GM19467 (cell line): ENCODE measurements around the gene NTF3.

Experiments
- ATAC-seq: cut with Tn5 transposase; IDR thresholded peaks from one replicate; pipeline ENCODE4 v1.9.1; 2021; ENCODE audit warnings: mild to moderate bottlenecking, moderate library complexity; ENCODE audit not compliant: unreplicated experiment

NTF3 gene

GRCh38 chr12:5509557-5509956 lies 77.6 kb downstream of the NTF3 start:
- no peak for ATAC-seq

- ATAC-seq = no peak
Measured at GRCh38 chr12:5510251-5510805, 78.4 kb downstream of the NTF3 start.

GRCh38 chr12:5511256-5511643 lies 79.3 kb downstream of the NTF3 start:
- ATAC-seq = no peak

GRCh38 chr12:5511644-5512600 lies 80.0 kb downstream of the NTF3 start:
- no peak for ATAC-seq

- no peak for ATAC-seq
Measured at GRCh38 chr12:5512601-5512970, 80.7 kb downstream of the NTF3 start.

DNA sequence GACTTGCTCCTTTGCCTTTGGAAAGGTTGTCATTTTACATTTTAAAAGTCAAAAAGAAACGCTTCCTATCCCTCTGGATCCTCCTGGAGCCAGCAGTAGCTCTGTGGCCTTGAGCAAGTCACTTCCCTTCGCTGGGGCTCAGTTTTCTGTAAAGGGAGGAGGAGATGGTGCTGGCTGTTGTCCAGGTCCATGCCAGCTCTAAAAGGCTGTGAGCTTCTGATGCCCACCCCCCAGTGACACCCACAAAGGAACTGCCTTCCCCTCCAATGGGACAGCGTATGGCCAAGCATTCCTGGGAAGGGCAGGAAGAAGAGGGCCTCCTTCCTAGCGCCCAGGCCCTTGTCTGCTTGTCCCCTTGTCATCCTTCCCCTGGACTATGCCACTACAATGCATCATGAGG lies 81.5 kb downstream of the NTF3 start:
- ATAC-seq = no peak

- no peak for ATAC-seq
Measured at GRCh38 chr12:5514016-5514415, 82.1 kb downstream of the NTF3 start.

DNA sequence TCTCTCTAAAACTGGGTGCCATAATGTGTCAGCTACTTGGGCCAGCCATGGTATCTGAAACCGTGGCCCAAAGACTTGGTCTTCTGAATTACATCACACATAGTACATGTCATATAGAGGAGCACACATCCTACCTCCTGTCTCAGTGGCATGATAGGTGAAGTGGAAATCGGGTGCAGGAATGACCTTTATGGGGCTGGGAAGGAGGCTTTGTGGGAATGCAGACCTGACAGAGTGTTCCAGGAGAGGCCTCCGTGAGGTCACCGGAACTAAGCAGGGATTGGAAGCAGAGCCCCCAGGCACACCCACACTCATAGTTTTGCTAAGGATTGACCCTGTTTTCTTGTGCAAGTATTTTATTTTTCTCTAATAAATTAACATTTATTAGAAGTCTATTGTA lies 82.6 kb downstream of the NTF3 start:
- no peak for ATAC-seq

- ATAC-seq = no peak
Measured at GRCh38 chr12:5515458-5515857, 83.5 kb downstream of the NTF3 start.

DNA sequence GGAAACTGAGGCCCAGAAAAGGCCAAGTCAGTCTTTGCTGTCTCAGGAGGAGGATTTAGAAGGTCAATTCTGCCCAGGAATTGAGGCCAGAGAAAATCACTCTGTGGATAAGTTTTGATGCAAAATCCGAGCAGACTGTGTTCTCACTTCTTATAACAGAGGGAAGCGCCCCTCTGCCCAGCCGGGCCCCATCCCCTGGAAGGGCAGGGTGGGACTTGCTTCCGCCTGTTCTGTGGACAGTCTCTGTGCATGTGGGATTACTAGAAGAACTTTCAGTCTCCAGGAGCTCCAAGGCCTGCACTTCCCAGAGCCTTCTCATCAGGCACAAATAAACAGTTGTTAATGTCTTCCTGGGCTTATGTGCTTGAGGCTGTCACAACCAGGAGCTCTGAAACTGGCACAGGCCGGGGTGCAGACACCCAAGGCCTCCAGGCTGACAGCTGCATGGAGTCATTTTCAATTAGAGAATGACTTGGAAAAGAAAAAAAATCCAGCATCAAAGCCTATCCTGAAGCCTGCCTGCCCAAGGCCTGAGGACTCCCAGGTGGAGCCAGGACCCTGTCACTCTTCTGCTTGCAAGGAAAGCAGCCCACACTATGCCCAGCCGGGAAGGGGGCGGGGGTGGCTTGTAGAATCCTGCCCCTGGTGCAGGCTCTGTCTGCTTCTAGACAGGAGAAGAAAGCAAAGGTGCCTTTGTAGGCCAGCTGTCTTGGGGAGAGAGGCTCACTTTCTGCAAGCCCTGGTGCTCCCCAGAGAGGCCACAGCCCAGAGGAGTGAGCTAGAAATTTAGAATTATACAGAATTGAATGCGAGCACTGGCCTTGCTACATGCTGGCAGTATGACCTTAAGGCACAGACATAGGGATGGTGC lies 84.7 kb downstream of the NTF3 start:
- no peak for ATAC-seq

DNA sequence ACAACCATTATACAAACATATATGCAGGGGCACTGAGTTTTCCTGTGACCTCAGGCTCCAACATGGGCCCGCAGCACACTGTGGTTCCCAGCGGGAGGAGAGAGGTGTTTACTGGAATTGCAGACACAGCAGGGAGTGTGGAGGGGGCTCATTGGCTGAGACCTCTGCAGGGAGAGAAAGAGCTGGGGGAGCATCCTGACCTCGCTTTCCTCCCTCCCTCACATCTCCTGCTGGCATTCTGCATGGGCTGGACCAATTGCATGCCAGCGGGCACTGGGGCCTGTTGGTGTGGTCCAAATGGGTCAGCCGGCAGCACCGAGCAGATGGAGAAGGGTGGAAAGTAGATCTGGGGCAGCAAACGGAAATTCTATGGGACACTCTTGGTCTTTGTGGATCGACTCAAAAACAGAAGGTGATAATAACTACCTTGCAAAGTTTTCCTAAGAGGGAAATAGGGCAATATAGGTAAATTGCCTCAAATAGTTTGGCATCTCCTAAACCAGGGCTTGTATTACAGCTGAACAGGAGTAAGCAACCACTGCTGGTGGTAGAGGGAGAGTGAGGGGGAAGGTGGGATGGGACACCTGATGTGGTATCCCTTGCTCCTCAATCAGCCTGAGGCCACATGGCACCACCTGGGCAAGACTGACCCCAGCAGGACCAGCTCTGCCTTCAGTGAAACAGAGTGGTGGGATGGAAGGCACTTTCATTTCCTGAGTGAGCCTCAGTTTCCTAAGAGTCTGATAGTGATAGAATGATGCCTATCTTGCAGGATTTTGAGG lies 86.9 kb downstream of the NTF3 start:
- no peak for ATAC-seq

GRCh38 chr12:5520037-5520436 lies 88.1 kb downstream of the NTF3 start:
- ATAC-seq = no peak

GRCh38 chr12:5520831-5521230 lies 88.9 kb downstream of the NTF3 start:
- ATAC-seq = no peak

DNA sequence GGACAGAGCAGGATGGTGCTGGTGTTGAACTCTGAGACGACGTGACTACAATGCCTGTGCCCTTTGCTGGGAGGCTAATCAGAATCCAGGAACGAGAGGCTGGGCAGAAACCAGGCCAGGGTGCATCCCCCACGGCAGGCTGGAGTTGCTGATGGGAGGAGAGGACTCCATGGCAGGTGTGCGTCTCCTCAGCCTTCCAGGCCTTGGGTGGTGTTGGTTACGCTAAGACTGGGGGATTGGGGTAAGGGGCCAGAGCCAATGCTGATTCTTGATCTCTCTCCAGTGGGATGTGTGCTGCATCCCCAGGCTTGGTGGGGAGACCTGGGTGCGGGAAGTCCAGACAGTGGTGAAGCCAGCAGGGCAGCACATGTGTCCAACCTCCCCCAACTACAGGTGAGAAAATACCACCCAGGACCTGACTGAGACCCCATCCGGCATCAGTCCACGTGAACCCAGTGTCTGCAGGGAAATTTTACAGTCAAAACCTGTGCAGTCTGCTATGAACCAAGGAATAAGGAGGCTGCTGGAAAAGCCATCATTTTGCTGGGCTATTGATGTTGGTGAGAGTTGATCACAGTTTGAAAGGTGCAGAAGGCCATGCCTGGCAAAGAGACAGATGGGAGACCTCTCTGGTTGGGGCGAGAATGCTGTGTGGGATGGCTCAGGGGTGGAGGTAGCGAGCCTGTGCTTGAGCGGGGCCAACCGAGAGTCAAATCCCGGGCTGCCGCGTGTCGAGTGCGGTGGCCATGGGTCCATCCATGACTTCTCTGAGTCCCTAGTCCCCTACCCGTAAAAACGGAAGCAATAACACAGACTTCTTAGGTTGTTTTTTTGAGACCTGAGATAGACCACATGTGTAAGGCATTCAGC lies 89.8 kb downstream of the NTF3 start:
- no peak for ATAC-seq

- ATAC-seq = no peak
Measured at GRCh38 chr12:5522432-5523335, 90.8 kb downstream of the NTF3 start.

DNA sequence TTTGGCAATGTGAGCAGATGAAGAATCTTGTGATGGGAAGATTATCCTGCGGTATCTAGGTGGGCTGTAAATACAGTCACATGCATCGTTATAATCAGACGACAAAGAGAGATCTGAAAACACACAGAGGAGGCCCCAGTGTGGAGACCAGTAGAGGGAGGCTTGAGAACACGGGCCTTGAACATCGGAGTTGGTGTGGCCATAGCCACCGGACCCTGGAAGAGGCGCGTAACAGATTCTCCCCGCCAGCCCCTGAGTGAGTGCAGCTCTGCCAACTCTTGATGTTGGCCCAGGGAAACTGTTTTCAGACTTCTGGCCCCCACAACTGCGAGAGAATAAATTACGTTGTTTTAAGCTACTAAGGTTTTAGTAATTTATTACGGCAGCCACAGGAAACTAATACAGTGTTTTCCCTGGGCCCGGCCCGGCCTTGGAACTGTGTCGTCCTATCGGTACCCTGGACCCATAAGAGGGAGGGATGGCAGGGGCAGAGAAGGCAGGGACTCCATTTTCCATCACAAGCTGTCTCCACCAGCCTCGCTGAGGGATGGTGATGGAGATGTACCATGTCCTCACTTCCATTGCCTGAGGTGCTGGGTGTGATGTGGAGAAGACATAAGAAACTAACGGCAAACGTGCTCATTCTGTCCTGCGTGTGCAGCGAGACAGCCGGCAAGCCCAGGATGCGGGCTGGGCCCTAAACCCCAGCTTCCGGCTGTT lies 91.6 kb downstream of the NTF3 start:
- ATAC-seq = no peak

DNA sequence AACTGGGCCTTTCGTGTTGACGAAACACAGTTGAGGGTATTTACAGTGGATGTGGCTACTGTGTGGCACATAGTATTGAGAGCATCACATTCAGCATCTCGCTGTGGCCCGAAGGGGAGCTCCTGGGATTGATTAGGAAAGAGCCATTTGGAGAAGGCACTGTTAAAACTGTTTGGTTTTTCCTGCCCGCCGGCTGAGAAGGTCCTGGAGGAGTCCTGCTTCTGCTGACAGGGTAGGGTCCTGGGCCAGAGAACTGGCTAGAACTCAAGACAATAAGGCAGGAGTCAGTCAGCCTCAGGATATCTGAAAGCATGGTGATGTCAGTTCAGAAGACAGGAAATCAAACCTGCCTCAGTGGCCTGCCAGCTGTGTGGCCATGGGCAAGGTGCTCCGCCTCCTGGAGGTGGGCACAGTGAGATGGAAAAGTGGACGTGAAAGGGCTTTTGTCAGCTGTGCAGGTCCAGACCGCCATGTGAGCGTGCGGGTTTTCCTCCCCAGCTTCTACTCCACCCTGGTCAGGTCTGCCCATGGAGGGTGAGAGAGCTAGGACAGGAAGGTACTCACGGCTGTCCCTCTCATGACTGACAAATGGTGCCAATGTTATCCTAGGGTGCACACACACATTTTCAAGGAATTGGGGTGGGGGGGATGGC lies 92.3 kb downstream of the NTF3 start:
- ATAC-seq = no peak
